GM19328 (cell line): ENCODE measurements around the gene METAP1.
"Not testable (repeated sequence)": the region's sequence is repeated elsewhere in the genome, so short reads cannot be mapped to it uniquely, and the experiment has no call there.

Source experiments
- ATAC-seq: cut with Tn5 transposase; IDR thresholded peaks from one replicate; pipeline ENCODE4 v1.9.1; 2021; ENCODE audit warnings: mild to moderate bottlenecking, moderate library complexity; ENCODE audit not compliant: unreplicated experiment

Gene METAP1

GRCh38 chr4:99054428-99054994, 59.0 kb downstream of the METAP1 start:
- no peak for ATAC-seq

DNA sequence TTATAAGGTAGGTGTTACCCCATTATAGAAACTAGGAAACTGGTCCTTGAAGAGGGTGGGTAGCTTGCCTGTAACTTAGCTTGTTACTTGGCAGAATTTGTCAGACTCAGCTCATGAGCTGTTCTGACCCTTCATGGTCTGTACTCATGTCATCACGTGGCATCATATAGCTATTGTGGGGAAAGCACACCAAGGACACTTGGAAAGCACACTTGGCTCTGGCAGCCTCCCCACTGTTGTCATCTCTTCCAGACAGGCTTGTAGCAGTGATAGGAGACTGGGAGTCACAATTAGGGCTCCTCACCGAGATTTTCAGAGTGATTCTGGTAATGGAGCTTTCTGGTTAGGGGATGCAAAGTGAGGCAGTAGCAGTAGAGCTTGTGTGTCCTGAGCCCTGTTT, 62.7 kb downstream of the METAP1 start:
- no peak for ATAC-seq

- ATAC-seq, result no peak
Observed at GRCh38 chr4:99059550-99059949, 64.0 kb downstream of the METAP1 start.

DNA sequence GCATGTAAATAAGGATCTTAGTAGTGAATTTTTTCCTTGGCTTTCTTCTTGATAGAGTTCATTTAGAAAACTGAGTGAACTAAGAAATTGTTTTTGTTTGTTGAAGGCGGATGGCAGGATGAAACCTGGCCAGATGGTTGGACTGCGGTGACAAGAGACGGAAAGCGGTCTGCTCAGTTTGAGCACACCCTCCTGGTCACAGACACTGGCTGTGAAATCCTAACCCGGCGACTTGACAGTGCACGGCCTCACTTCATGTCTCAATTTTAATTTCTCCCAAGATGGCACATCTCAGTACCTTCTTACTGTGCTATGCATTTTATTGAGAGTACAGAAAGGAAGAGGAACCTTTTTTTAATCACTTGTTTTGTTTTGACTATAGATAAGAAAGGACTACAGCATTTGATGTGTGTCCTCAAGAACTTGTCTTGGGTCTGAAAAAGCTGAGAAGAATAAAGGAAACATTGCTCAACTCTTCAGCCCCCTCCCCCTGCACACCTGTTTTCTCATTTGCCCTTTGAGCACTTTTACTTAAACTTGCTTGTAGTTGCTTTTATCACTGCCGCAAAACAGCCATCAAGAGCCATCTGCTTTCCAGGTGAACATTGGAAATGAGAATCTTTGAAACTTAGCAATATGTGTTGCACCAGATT, 65.7 kb downstream of the METAP1 start:
- no peak for ATAC-seq

DNA sequence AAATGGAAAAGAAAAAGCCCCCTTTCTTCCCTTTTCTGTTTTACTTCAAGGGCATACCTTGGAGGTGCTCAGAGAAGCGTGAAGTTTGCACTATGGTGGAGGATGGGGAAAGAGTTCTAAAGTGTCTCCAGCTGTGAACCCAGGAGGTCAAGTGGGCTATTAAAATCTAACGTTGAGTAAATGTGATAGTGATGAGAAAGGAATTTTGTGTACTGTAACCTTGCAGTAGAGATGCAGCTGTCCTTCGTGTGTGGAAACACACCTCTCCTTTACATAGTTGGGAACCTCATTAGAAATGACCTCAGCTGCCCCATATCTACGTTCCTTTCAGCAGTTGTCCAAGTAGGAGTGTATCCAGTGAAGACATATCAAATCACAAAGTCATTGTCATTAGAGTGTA, 66.6 kb downstream of the METAP1 start:
- no peak for ATAC-seq

GRCh38 chr4:99065521-99065920, 70.0 kb downstream of the METAP1 start:
- not testable (repeated sequence) for ATAC-seq

DNA sequence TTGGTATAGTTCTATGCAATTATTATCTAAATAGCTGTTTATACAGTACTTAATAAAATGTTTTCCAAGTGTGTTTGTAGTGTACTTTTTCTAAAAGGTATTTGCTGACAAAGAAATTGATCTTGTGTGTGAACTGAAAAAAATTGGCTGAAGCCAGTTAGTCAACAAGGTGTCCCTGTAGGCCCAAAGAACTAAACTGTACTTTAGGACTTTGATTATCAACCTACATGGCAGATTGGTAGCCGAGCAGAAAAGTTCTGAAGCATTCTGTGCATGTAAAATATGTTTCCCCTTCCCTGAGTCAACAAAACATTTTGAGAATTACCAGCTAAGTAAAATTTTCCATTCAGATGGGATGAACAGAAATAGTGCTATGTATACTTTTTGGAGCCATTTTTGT, 72.1 kb downstream of the METAP1 start:
- ATAC-seq, result no peak

DNA sequence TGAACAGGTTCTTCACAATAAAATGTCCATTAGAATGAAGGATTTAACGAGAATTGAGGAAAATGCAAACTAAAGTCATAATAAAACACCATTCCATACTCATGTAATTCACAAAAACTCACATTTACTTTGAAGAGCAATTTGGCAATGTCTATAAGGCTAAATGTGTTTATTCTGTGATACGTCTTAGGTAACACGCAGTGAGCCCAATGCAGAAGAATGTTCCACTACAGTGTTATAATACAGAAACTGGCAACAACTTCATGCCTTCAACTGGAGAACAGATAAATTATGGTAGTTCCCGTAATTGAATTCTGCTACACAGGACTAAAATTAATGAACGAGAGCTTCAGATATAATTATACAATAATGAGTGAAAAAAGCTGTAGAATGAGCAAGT, 75.6 kb downstream of the METAP1 start:
- no peak for ATAC-seq

DNA sequence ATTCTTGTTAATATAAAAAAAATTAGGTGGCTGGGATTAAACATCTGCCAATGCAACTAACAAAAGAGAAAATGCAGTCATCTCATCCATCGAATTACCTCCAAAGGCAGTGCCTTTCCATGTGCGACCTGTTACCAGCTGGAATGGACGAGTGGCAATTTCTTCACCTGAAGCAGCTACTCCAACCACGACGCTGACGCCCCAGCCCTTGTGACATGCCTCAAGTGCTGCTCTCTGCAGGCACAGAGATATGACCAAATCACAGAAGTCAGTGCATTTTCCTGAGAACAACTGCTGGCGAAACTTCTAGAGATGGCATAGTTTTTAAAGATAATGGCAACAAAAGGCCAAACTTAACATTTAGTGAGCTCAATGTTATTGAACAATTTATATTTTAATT, 79.3 kb downstream of the METAP1 start:
- no peak for ATAC-seq

GRCh38 chr4:99076292-99076976, 80.9 kb downstream of the METAP1 start:
- no peak for ATAC-seq

- ATAC-seq, result no peak
Observed at GRCh38 chr4:99077177-99077576, 81.7 kb downstream of the METAP1 start.

- ATAC-seq, result no peak
Observed at GRCh38 chr4:99078336-99078735, 82.8 kb downstream of the METAP1 start.

GRCh38 chr4:99078931-99079624, 83.6 kb downstream of the METAP1 start:
- ATAC-seq, result no peak

DNA sequence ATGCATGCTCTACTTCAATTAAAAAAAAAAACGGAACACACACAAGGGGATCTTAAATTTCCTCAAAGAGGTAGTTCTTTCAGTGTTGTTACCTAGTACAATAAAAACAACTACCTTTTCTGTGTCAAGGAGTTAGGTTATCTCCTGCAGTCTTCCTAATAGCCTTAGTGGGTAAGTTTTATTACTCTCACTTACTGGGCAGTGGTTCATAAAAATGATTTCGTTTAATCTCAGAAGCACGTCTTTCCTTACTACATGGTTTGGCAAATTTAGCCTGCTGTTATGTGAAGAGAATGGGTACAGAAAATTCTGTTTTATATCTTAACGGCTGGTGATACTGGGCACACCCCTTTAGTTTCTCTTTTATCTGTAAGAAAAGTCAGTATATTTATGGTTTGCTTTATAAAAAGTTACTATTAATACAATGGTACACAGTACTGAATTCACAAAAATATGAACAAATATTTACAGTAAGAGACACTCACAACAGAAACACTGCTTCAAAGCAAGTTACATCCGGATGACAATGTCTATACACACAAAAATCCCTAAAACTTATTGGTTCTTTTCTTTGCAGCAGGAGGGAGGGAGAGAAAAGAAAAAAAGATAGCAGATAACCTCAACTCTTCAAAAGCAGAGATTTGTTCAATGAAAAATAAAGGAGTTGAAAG, 84.2 kb downstream of the METAP1 start:
- no peak for ATAC-seq

GRCh38 chr4:99080869-99081268, 85.3 kb downstream of the METAP1 start:
- ATAC-seq, result not testable (repeated sequence)

- ATAC-seq, result no peak
Observed at GRCh38 chr4:99082192-99082591, 86.7 kb downstream of the METAP1 start.

GRCh38 chr4:99084595-99084994, 89.1 kb downstream of the METAP1 start:
- ATAC-seq, result no peak

DNA sequence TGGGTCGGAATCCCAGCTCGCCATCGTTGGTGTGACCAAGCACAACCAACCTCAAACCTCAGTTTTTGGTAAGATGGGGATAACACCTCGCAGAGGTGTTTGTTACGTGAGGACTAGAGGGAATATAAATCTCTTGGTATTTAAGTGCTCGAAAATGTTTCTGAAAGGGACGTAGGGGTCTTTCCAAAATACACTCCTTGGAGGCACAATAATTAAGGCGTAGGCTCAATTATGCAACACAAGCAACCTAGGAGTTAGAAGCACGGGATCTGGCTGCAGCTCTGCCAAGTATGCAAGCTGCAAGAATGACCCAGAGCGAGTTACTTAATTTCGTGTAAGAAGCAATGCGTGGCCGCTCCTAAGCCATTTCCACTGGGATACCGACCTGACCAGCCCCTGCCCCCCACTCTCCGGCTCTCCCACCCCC, 92.5 kb downstream of the METAP1 start:
- peak; percentile 11 for ATAC-seq

DNA sequence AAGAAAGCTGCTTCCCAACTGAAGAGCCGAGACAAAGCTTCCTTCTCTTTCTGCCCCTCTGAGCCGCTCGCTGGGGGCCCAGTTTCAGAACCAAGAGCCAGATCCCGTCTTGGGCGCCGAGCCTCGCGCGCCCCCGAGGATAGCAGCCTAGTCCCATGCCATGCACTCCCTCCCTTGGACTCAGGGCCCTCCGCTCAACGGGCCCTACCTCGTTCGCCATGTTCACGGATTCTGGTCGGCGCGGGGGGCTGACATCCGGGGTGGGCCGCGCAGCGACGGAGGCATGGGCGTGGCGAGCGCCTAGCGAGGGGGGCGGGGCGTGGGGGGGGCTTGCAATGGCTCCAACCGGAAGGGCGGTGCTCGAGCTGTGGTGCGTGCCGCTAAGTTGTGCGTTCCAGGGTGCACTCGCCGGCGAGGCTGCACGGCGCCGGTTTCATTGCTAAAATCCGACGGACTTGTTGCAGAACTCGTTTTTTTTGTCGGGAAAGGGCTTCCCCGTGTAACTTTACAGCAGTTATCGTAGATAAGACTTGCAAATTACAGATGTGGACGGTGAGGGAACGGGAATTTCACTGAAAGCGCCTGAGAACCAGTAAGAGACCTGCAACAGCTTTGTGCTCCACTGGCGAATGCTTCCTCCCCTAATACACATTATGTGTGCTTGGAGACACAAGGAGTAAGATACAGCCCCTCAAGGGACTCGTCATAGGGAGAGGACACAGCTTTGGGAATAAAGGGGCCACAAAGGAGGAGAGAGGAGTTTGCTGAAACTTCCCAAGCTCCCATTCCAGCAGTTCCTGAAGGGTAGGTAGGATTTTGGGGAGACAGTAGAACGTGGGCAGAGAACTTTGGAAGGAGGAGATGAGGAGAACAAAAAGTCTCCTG, 93.2 kb downstream of the METAP1 start, which contains the start of gene ADH5:
Gene ADH5 (minus strand): TSS at position 308 of the 885 bp plus-strand sequence. CDS start 88 bp downstream, at position 220.
- peak; percentile 89 for ATAC-seq
